Measurements from ENCODE around the gene FAM117B.

DNA sequence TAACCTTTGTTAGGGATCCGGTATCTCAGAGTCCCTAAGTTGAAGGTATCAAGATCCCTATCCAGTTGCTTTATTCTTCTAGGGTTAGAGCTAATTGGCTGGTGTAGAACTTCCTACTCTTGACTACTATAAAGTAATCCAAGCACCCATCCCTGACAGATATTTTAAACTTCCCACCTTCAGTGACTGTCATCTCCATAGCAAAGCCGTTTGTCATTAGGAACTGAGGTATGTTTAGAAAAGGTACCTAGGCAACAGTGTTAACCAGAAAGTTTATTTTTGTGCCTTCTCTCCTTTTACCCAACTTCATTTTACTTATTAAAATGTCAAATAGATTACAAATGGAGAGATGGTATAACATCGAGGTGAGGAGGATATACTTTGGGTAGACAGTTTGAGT is 4.5 kb downstream of the FAM117B start:
- TF ChIP-seq POLR2A (IDR thresholded peaks at IDR 0.05; ENCODE audit: low read length) (no peak), GATA1 (IDR thresholded peaks at IDR 0.05; ENCODE audit: low read depth, low read length) (no peak)
